Hematopoietic multipotent progenitor cell (in vitro differentiated cells): Measurements from ENCODE around the gene KIF5B. TPM values are rescaled to one million over a fixed set of nuclear protein-coding genes. Genes with fewer than 3 reads are reported as not detected.
"Not testable (repeated sequence)": the region's sequence is repeated elsewhere in the genome, so short reads cannot be mapped to it uniquely, and the experiment has no call there.

Source experiments
- DNase-seq, 3 donors: peaks; one replicate each; pipeline ENCODE4 v3.0.0-alpha.2; 2011 to 2015; ENCODE audit warnings: low read depth in 2 of 3, low spot score in 2 of 3
- small RNA-seq: library from RNA; depleted of rRNA; stranded (forward); fragments of <200 nt; gene quantifications from one replicate; pipeline ENCODE3, GENCODE V24; 2012
- total RNA-seq: library from RNA; depleted of rRNA; stranded (reverse); fragments of >200 nt; gene quantifications from one replicate; pipeline ENCODE4 v1.2.3, GENCODE V29; 2012

The KIF5B gene
- total RNA-seq, 1 donor, result 18.0 TPM

GRCh38 chr10:31969847-31970246 is 86.4 kb downstream of the KIF5B start:
- DNase-seq, result not testable (repeated sequence)

- DNase-seq, result no peak
These were observed 92.6 kb downstream of the KIF5B start for GRCh38 chr10:31963589-31963980.

DNA sequence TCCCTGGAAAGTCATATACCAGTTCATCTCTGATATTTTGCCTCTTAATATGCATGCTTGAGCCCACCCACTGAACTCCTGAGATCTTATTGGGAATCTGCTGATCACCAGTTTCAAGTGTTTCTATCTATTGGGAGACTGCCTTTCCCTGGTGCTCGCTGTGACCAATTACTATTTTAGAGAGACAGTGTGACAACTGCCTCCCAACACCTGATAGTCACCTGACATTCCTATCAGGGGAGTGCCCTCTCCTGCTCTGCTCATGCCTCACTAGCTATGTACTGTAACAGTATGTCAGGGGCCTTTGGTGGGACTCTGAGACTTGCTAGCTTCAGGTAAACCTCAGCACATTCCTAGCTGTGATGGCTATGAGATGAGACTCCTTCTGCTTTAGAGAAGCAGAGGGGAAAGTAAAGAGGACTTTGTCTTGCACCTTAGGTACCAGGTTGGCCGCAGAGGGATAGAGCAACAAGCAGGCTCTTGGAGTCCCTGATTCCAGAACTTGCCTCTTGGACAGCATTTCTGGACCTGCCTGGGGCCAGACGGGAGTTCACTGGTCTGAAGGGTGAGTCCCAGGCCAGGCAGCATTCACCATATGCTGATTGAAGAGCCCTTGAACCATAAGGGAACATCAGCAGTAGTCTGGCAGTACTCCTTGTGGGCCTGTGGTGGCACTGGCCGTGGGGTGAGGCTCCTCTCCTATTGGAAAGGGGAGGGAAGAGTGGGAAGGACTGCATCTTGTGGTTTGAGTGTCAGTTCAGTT is 93.2 kb downstream of the KIF5B start:
- no peak for DNase-seq

GRCh38 chr10:31961277-31962074 is 94.7 kb downstream of the KIF5B start:
- peak in 2 of 3 donors; percentile 31 to 63 for DNase-seq

- DNase-seq, result no peak
These were observed 96.6 kb downstream of the KIF5B start for GRCh38 chr10:31959461-31960173.

Small RNA genes within 50 kb of the gene (small RNA-seq; reads per million reads assigned to genes)
- gene RF00019 (not detected), gene RN7SL825P (not detected)

Other genes with a start within 250 kb of the KIF5B start
- gene ARHGAP12, start 127.6 kb downstream of the KIF5B start, total RNA-seq, result 4.6 TPM